CD4-positive, alpha-beta T cell treated with Interleukin-10 for 1 hour (primary cell): ENCODE measurements around the gene SLC22A1.

Experiments
- DNase-seq: peaks from one replicate; pipeline ENCODE4 v3.0.0-alpha.2; 2020

SLC22A1 gene

DNA sequence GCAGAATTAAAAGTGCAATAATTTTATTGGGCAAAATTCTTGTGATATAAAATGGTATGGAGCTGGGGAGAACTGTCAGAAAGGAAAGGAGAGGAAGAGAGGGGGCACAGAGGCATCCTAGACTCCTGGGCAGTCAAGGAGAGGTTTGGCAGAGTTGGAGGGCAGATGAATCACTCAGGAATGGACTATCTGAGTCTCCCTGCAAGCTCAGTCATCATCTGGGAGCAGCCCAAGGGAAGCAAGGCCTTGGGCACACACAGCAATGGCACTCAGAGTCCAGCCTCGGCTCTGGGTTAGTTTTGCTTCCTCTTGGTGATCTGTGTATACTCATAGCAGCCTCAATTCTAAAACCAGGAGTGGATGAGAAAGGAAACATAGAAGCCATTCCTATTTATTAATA, 67.2 kb downstream of the SLC22A1 start:
- DNase-seq, result no peak

DNA sequence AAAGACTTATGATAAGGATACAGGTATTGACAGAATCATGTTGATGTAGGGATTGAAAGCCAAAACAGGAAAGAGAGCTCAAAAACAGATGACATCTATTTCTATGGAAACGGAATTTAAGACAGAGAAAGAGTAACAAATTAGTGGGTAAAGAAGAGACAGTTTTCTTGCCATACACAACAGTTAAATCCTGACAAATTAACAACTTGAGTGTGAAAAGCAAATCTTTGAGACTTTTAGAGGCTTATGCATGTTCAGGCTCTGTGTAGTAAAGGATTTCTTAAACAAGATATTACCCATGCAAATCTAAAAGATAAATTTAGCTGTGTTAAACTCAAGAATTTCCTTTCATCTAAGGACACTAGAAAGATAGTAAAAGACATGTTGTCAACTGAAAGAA, 68.5 kb downstream of the SLC22A1 start:
- no peak for DNase-seq

DNA sequence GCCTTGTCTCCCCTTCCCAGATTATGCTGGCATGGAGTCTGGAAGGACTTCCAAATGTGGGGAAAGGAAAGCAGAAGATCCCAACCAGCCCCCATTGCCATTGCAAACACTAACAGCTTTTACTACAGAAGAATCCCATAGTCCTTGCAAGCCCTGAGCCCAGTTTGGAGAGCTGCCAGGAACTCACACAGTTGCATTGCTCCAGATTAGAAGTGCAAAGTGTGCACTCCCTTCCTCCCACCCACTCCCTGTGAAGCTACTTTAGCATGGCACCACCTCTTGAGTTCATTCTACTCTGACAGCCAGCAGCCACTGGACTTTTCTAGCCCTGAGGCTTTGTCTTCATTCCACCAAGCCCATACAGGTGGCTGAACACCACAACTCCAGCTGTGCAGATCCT, 69.4 kb downstream of the SLC22A1 start:
- DNase-seq, result no peak

DNA sequence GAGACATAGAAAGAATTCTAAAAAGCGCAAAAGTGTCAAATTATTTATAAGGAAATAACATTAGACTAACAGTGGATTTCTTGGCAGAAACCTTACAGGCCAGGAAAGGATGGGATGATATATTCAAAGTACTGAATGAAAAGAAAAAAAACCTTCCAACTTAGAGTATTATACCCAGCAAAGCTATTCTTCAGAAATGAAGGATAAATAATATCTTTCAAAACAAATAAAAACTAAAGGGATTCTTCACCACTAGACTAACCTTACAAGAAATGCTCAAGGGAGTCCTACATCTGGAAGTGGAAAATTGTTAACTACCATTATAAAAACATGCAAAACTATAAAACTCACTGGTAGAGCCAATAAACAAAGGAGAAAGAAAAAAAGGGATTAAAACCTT, 71.2 kb downstream of the SLC22A1 start:
- DNase-seq, result no peak

DNA sequence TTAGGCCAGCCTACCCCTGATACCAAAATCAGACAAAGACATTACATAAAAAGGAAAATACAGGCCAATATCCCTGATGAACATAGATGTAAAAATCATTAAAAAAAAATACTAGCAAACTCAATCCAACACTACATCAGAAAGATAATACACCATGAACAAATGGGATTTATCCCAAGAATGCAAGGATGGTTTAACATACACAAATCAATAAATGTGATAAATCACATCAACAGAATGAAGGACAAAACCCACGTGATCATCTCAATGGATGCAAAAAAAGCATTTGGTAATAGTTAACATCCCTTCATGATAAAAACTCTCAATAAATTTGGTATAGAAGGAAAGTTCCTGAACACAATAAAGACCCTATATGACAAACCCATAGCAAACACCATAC, 73.2 kb downstream of the SLC22A1 start:
- DNase-seq, result no peak

DNA sequence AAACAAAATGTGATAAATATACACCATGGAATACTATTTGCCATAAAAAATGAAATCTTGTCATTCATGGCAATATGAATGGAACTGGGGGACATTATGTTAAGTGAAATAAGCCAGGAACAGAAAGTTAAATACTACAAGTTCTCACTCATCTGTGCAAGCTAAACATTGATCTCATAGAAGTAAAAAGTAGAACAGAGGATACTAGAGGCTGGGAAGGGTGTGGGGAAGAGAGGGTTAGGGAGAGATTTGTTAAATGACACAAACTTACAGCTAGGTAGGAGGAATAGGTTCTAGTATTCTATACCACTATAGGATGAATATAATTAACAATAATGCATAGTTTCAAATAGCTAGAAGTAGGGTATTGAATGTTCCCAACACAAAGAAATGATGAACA, 76.0 kb downstream of the SLC22A1 start:
- no peak for DNase-seq

DNA sequence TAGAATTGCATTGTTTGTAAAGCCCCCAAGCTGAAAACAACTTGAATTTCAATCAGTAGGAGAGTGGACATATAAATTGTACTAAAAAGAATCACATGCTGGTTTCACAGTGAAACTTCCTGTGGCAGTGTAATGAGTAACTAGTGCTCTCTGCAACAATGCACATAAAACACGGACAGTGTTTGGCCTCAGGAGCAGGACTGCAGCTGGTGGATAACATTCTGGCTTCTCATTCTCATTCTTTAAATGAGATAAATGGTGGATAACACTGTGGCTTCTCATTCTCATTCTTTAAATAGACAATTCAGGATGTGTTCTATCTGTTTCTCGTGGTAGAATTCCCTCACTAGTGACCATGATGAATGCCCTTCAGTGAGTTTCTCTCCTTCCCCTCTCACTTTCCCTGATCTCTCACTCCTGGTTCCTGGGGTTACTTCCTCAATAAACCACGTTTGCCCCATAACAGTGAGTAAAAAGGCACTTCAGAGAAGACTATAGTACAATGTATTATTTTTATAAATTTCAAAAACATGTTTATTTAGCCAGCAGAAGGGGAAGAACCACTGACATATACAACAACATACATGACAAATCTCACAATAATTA, 77.1 kb downstream of the SLC22A1 start:
- no peak for DNase-seq

DNA sequence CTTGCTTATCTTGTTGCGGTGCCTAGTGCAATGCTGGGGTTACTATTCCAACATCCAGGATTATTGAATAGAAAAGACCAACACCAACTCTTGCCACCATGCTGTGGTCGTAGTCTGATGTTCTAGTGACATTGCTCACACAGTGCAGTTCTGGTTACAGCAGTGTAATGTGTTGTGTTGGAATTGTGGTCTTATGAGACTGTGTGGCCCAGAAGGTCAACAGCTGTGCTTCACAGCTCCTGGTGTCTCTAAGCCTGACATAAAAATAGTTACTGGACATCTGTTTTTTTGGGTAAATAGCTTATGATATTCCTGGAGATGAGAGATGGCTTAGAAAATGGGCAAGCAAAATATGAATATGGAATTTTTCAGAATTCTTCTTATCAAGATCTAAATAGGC, 79.4 kb downstream of the SLC22A1 start:
- DNase-seq, result no peak

DNA sequence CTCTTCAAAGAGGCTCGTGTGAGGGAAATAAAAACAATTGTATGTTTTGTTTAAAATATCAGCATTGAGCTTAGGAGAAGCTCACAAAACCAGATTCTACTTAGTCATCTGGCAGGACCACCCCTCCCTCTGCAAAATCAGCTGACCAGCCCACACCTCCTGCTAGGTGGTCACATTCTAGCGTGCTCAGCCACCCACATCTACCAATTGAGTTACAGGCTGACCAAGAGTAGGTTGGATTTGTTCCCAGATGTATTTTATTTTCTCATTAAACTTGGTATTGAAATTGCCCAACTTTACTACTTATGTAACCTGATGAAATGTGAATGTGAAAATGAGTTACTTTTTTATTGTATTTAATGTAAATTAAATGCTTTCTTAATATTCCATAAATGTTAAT, 80.8 kb downstream of the SLC22A1 start:
- DNase-seq, result no peak

DNA sequence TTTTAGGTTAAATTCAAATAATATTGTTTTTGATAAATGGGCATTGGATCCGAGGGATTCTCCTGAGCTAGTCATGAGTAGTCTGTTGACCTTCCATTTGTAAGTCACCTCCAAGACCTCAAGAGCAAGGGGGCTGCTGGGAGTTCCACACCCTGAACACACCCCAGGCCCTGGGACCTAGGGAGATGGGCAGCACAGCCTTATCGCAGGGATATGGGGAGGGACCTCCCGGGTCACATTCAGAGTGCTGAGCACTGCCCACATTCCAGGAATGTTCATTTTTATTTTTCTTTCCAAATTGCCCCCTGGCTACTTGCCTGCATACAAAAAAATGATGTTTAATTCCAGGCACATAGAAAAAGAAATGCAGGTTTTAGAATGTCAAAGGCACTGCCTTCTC, 81.5 kb downstream of the SLC22A1 start:
- DNase-seq, result no peak

DNA sequence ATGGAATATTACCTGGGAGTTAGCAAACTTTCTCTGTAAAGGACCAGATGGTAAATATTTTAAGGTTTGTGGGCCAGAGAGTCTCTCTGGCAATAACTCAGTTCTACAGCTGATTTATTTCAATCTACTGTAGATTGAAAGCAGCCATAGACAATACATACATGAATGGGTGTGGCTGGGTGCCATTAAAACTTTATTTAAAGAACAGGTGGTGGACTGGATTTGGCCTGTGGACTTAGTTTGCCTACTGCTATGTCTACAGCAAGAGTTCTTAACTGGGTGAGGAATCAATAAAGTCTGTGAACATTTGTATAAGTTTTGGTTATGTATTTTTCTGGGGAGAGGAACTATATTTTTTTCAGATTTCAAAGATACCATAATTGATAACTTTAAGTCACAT, 81.9 kb downstream of the SLC22A1 start:
- no peak for DNase-seq

DNA sequence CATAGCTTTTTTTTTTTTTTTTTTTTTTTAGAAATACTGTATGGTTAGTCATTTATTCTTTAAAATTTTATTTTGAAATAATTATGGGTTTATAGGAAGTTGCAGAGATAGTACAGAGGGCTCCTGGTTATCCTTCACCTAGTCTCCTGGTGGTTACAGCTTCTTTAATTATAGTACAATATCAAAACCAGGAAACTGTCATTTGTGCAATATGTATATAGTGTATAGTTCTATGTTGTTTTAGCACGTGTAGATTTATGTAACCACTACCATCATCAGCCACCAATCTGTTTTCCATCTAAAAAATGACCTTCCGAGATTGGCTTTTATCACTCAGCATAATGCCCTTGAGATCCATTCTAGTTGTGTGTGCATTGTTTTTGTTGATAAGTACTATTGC, 82.3 kb downstream of the SLC22A1 start:
- DNase-seq, result no peak

DNA sequence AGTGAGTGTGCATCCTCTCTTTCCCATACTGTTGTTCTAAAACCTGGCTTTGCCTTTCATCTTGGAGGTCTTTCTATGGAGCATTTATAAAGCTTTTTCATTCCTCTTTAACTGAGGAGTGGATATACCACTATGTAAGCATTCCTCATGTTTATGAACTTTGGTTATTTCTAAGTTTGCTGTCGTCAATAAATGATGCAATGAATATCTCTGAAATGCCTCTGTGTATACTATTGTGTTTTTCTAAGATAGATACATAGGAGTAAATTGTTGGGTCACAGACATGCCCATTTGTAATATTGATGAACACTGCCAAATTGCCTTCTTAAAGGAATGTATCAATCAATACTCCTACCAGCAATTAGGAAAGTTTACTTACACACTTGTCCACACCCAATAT, 83.1 kb downstream of the SLC22A1 start:
- no peak for DNase-seq

DNA sequence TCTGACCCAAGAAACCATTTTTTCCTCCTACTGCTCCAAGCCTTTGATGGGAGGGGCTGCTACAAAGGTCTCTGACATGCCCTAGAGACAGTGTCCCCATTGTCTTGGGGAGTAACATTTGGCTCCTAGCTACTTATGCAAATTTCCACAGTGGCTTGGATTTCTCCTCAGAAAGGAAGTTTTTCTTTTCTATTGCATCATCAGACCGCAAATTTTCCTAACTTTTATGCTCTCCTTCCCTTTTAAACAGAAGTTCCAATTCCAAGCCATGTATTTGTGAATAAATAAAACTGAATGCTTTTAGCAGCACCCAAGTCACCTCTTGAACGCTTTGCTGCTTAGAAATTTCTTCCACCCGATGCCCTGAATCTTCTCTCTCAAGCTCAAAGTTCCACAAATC, 86.0 kb downstream of the SLC22A1 start:
- DNase-seq, result no peak
